Adrenal gland (tissue), 5 donors: ENCODE data around the gene PPP1R11.

Experiments used
- POLR2A ChIP-seq, 2 donors: fragments of 450-650 bp; IDR thresholded peaks; one replicate each; pipeline ENCODE4 v1.6.1; 2017; ENCODE audit warnings: antibody characterized with exemption in 2 of 2, mild to moderate bottlenecking in 2 of 2, moderate library complexity in 1 of 2
- TF ChIP-seq, protein P1 (sequence below), 6 experiments: fragments of 450-650 bp in 4 of 6; fragments of 200-600 bp in 2 of 6; sonication (generic) in 1 of 6; IDR thresholded peaks; 1 replicate in 5 of 6; 2 replicates in 1 of 6; pipeline versions ENCODE4 v1.5.1 to v1.8.0; 2016 to 2021; ENCODE audit warnings: antibody characterized with exemption in 6 of 6, mild to moderate bottlenecking in 2 of 6, moderate library complexity in 1 of 6
- donor health status: DM: no; HTN: no; CAD: no.

DNA sequence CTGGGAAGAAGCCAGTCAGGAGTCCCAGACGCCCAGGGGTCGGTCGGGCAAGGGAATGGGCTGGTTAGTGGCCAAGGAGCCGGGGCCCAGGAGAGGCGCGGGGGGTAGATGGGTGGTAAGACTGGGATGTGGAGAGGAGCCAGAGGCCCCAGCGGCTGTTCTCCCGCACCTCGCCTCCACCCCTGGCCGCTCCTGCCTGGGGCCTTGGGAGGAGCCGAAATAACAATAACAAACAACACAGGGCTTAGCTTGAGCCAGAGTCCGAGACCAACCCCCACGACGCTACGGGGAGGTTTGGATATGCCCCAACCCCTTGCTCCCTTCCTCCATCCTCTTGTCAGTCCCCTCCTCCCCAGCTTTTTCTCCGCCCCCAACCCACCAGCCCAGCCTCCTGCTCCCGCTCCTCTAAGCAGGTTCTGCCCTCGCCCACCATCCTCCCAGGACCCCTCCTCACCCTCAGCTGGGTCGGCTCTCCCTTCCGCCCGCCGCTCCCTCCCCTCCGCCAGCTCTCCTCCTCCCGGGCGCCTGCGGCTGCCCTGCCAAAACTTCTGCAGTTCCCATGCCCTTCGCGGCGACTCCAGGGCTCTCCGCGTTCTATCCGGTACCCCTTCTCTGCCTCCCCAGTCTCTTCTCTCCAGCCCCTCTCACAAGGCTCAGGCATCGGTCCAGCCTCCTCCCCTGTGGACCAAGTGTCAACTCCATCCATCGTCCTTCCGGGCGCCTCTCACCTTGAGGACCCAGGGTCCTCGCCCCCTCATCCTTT is 7.5 kb downstream of the PPP1R11 start:
- TF ChIP-seq, protein P1, sequence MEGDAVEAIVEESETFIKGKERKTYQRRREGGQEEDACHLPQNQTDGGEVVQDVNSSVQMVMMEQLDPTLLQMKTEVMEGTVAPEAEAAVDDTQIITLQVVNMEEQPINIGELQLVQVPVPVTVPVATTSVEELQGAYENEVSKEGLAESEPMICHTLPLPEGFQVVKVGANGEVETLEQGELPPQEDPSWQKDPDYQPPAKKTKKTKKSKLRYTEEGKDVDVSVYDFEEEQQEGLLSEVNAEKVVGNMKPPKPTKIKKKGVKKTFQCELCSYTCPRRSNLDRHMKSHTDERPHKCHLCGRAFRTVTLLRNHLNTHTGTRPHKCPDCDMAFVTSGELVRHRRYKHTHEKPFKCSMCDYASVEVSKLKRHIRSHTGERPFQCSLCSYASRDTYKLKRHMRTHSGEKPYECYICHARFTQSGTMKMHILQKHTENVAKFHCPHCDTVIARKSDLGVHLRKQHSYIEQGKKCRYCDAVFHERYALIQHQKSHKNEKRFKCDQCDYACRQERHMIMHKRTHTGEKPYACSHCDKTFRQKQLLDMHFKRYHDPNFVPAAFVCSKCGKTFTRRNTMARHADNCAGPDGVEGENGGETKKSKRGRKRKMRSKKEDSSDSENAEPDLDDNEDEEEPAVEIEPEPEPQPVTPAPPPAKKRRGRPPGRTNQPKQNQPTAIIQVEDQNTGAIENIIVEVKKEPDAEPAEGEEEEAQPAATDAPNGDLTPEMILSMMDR (IDR thresholded peaks at IDR 0.05) = no peak
- no peak for TF ChIP-seq POLR2A (IDR thresholded peaks at IDR 0.05)
